Naive B cell (primary cell): ENCODE data around the gene YWHAH. TPM values are rescaled to one million over a fixed set of nuclear protein-coding genes. Genes with fewer than 3 reads are reported as not detected.
"Not testable (repeated sequence)": the region's sequence is repeated elsewhere in the genome, so short reads cannot be mapped to it uniquely, and the experiment has no call there.

Experiments
- ATAC-seq, 2 donors: fragments of 150-1000 bp; cut with Tn5 transposase; 2 replicates each; pipeline ENCODE4 v1.10.0; 2021; ENCODE audit warnings: low read depth in 2 of 2, mild to moderate bottlenecking in 2 of 2, moderate library complexity in 2 of 2
- DNase-seq: peaks from one replicate; pipeline ENCODE4 v3.0.0; 2022
- H3K27ac Mint-ChIP-seq, 6 donors: one replicate each; pipeline ENCODE4 v1.8.0; 2020 to 2022; ENCODE audit warnings: mild to moderate bottlenecking in 6 of 6, mixed read lengths in 6 of 6, moderate library complexity in 5 of 6, inconsistent platforms in 2 of 6
- H3K27me3 Mint-ChIP-seq, 3 donors: one replicate each; pipeline ENCODE4 v1.8.0; 2021 to 2022; ENCODE audit warnings: mixed read lengths in 3 of 3, mild to moderate bottlenecking in 1 of 3
- H3K36me3 Mint-ChIP-seq, 2 donors: one replicate each; pipeline ENCODE4 v1.8.0; 2020 to 2022; ENCODE audit warnings: mixed read lengths in 2 of 2, inconsistent platforms in 1 of 2, mild to moderate bottlenecking in 1 of 2
- H3K4me1 Mint-ChIP-seq, 3 donors: one replicate each; pipeline ENCODE4 v1.8.0; 2020 to 2022; ENCODE audit warnings: mixed read lengths in 3 of 3, inconsistent platforms in 1 of 3, mild to moderate bottlenecking in 1 of 3, moderate library complexity in 1 of 3
- H3K4me3 Mint-ChIP-seq, 8 donors: one replicate each; pipeline ENCODE4 v1.8.0; 2020 to 2022; ENCODE audit warnings: mild to moderate bottlenecking in 8 of 8, mixed read lengths in 8 of 8, moderate library complexity in 8 of 8, inconsistent platforms in 2 of 8
- H3K9me3 Mint-ChIP-seq, 7 donors: one replicate each; pipeline ENCODE4 v1.8.0; 2020 to 2022; ENCODE audit warnings: mixed read lengths in 7 of 7, mild to moderate bottlenecking in 5 of 7, inconsistent platforms in 2 of 7, moderate library complexity in 1 of 7
- polyA plus RNA-seq, 6 donors: library from polyadenylated mRNA; unstranded; fragments of 300-500 nt; fragmentation: Illumina TruSeq; gene quantifications; one replicate each; pipeline ENCODE4 v1.2.3, GENCODE V29; 2021; ENCODE audit warnings: low read depth in 6 of 6

YWHAH gene
- polyA plus RNA-seq, 6 donors from 2014 or later, result 35.2 to 81.0 (median 55.7) TPM

DNA sequence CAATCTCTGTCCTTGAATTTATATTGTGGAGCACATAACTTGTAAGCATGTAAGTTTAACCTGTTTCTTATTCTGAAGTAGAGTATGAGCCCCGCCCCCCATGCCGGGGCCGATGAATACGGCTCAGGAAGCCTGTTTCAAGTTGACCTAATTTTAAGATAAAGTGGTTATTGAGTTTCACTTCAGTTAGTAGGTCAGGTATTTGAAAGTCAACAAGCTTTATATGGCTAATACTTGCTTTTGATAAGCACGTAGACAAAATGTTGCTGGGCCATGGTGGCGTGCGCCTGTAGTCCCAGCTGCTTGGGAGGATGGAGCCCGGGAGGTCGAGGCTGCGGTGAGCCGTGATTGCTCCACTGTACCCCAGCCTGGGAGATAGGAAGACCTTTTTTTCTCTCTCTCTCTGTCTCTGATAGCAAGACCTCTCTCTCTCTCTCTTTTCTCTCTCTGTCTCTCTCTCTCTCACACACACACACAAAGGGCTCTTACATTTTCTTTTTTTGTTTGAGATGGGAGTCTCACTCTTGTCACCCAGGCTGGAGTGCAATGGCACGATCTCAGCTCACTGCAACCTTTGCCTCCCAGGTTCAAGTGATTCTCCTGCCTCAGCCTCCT is 14.4 kb downstream of the YWHAH start:
- Mint-ChIP-seq H3K4me3 (no peak overlapping the region), H3K36me3 (peaks cover 11 to 16% of the 10 kb centered on the region in 2 donors), H3K4me1 (peaks cover 6 to 11% (median 10%) of the 10 kb centered on the region in 3 donors), H3K27me3 (no peaks in the 10 kb centered on the region), H3K27ac (peak overlapping the region in 3 of 6 donors; percentile 28 to 82 (median 43)), H3K9me3 (no peaks in the 10 kb centered on the region)
- DNase-seq, result no peak
- ATAC-seq, result no peak

GRCh38 chr22:31960767-31961166 is 16.4 kb downstream of the YWHAH start:
- Mint-ChIP-seq H3K27ac (no peak overlapping the region), H3K4me1 (no peaks in the 10 kb centered on the region), H3K9me3 (no peaks in the 10 kb centered on the region), H3K4me3 (no peak overlapping the region), H3K27me3 (peaks cover 0 to 5% (median 0%) of the 10 kb centered on the region in 3 donors), H3K36me3 (peaks cover 11 to 14% of the 10 kb centered on the region in 2 donors)
- ATAC-seq (no peak), DNase-seq (no peak)

- DNase-seq (no peak), ATAC-seq (no peak)
- H3K36me3 Mint-ChIP-seq, result peaks cover 0 to 2% of the 10 kb centered on the region in 2 donors
- peak overlapping the region in 2 of 6 donors; percentile 30 to 46 for H3K27ac Mint-ChIP-seq
- H3K9me3 Mint-ChIP-seq, result no peaks in the 10 kb centered on the region
- H3K4me1 Mint-ChIP-seq, result no peaks in the 10 kb centered on the region
- H3K27me3 Mint-ChIP-seq, result peaks cover 0 to 5% (median 0%) of the 10 kb centered on the region in 3 donors
- H3K4me3 Mint-ChIP-seq, result no peak overlapping the region
These were observed 18.2 kb downstream of the YWHAH start for GRCh38 chr22:31962387-31963125.

DNA sequence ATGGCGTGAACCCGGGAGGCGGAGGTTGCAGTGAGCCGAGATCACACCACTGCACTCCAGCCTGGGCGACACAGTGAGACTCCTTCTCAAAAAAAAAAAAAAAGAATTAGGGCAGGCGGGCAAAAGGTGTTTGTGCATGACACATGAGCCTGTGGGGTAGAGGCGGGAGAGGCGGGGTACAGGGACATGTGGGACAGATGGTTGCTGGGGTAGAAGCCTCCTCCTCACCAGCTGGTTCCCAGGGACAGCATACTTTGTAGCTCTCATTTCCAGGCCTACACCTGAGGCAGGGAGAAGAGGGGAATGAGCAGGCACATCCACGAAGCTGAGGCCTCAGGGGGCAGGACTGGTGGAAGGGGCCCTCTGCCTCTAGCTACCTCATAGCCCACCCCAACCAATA is 23.7 kb downstream of the YWHAH start:
- Mint-ChIP-seq H3K9me3 (no peaks in the 10 kb centered on the region), H3K4me3 (no peak overlapping the region), H3K27me3 (peaks cover 0 to 5% (median 0%) of the 10 kb centered on the region in 3 donors), H3K27ac (no peak overlapping the region), H3K4me1 (peaks cover 14 to 20% (median 15%) of the 10 kb centered on the region in 3 donors), H3K36me3 (no peaks in the 10 kb centered on the region)
- ATAC-seq (no peak), DNase-seq (no peak)

DNA sequence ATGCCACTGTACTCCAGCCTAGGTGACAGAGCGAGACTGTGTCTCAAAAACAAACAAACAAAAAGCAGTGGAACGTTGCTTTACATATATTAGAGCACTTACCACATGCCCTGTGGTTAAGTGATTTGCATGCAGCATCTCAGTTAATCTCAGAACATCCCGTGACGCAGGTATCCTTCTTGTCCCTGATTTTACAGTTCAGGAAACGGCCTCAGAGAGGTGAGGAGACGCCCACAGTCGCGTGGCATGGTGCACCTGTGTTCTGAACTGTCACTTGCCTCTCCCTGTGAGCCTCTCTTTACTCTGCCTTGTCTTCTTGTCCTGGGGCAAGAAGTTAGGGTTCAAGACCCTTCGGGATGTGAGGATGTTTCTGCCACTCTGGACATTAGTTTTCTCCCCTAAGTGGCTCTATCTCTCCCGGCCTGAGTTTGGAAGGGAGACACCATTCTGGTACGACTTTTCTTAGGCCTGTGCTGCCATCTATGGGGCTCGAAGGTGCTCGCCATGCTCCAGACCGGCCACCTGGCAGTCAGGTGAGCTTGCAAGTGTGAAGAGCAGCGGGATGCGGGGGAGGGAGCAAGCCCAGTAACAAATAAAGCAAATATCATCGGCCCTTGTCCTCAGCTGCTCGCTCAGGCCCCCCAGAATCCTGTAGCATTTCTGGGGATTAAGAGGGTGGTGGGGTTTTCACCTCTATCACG is 25.6 kb downstream of the YWHAH start:
- Mint-ChIP-seq H3K36me3 (no peaks in the 10 kb centered on the region), H3K4me3 (peak overlapping the region; percentile 78 to 89 (median 82)), H3K27ac (peak overlapping the region in 4 of 6 donors; percentile 33 to 90 (median 87)), H3K27me3 (peaks cover 0 to 3% (median 0%) of the 10 kb centered on the region in 3 donors), H3K9me3 (no peaks in the 10 kb centered on the region), H3K4me1 (peaks cover 14 to 20% (median 15%) of the 10 kb centered on the region in 3 donors)
- DNase-seq (peak; percentile 42), ATAC-seq (peak; percentile 75 to 76)

DNA sequence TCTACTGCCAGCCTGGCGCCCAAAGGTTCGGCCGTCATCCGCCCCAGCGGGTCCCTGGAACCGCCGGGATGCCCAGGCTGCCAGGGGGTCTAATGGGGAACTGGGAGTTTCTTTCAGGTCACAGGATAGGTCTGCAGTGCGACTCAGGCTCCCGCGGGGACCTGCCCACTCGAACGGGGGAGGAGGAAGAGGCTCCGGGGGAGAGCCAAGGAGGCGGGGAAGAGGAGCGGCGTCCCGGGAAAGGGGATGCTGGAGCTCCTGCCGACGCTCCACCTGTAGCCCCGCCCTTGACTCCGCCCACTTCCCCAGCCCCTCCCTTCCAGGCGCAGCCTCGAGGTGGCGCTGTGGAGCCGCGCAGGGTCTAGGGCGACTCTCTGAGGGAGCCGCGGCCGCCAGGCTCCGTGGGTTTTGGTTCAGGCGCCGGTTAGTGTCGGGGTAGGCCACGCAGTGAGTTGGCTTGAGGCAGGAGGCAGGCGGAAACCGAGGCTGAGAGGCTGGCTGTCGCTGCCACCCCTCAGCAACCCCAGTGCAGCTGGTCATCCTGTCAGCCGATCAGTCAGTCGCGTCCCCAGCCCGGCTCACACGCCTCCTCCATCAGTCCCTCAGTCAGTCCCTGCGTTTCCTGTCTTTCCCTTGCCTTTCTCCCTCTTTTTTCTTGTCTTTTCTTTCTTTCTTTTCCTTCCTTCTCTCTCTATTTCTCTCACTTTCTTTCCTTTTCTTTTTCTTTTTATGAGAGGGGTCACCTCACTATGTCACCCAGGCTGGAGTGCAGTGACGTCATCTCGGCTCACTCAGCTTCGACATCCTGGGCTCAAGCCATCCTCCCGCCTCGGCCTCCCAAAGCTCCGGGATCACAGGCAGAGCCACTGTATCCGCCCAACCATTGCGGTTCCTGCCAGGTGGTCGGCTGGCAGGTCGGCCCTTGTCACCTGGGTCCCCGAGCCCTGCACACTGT is 26.4 kb downstream of the YWHAH start:
- Mint-ChIP-seq H3K9me3 (no peaks in the 10 kb centered on the region), H3K27ac (peak overlapping the region in 4 of 6 donors; percentile 86 to 95 (median 89)), H3K4me3 (peak overlapping the region; percentile 78 to 89 (median 82)), H3K4me1 (peaks cover 14 to 20% (median 15%) of the 10 kb centered on the region in 3 donors), H3K36me3 (no peaks in the 10 kb centered on the region), H3K27me3 (no peaks in the 10 kb centered on the region)
- DNase-seq (peak; percentile 76), ATAC-seq (peak; percentile 71 to 81)

GRCh38 chr22:31972180-31972579 is 27.8 kb downstream of the YWHAH start:
- peaks cover 17 to 22% (median 18%) of the 10 kb centered on the region in 3 donors for H3K4me1 Mint-ChIP-seq
- ATAC-seq (no peak), DNase-seq (no peak)
- no peaks in the 10 kb centered on the region for H3K9me3 Mint-ChIP-seq
- no peaks in the 10 kb centered on the region for H3K36me3 Mint-ChIP-seq
- H3K27me3 Mint-ChIP-seq, result no peaks in the 10 kb centered on the region
- H3K27ac Mint-ChIP-seq, result peak overlapping the region in 1 of 6 donors; percentile 63
- H3K4me3 Mint-ChIP-seq, result peak overlapping the region in 4 of 8 donors; percentile 32 to 89 (median 82)

- ATAC-seq (no peak), DNase-seq (no peak)
- Mint-ChIP-seq H3K4me1 (peaks cover 26 to 32% (median 28%) of the 10 kb centered on the region in 3 donors), H3K27ac (peak overlapping the region in 1 of 6 donors; percentile 52), H3K4me3 (no peak overlapping the region), H3K36me3 (no peaks in the 10 kb centered on the region), H3K27me3 (no peaks in the 10 kb centered on the region), H3K9me3 (no peaks in the 10 kb centered on the region)
These were observed 29.4 kb downstream of the YWHAH start for GRCh38 chr22:31973739-31974138.

DNA sequence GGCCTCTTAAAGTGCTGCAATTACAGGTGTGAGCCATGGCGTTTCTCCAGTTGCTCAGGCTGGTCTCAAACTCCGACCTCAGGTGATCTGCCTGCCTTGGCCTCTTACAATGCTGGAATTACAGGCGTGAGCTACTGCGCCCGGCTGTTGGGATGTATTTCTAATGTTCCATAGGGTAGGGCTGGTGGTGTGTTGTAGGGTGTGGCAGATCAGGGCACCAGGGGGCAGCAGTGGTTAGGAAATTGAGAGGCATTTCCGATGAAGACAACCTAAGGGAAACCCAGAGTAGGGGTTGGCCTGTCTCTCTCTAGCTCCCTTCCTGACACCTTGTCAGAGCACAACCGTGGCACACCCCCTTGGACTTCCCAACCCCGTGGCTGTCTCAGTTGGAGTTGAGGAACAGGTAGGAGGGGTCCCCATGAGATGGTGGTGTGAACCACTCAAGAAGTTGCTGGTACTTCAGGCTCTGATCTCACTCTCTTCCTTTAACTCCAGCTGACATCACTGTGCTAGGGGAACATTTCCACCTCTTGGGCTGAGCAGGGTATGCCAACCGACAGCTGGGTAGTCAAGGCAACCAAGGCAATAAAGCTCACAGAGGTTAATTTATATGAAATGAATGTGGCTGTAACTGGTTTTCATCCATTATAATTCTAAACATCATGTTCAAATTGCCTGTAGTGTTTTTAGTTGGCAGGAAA is 33.0 kb downstream of the YWHAH start:
- Mint-ChIP-seq H3K27ac (peak overlapping the region in 1 of 6 donors; percentile 6), H3K9me3 (no peaks in the 10 kb centered on the region), H3K27me3 (no peaks in the 10 kb centered on the region), H3K4me3 (no peak overlapping the region), H3K36me3 (no peaks in the 10 kb centered on the region), H3K4me1 (peaks cover 12 to 13% (median 13%) of the 10 kb centered on the region in 3 donors)
- DNase-seq (peak; percentile 50), ATAC-seq (peak; percentile 89 to 92)

GRCh38 chr22:31977939-31978338 is 33.6 kb downstream of the YWHAH start:
- H3K4me1 Mint-ChIP-seq, result peaks cover 12 to 13% (median 13%) of the 10 kb centered on the region in 3 donors
- peak in 1 of 2 donors; percentile 39 for ATAC-seq
- no peaks in the 10 kb centered on the region for H3K27me3 Mint-ChIP-seq
- peak overlapping the region in 1 of 6 donors; percentile 6 for H3K27ac Mint-ChIP-seq
- H3K9me3 Mint-ChIP-seq, result no peaks in the 10 kb centered on the region
- no peaks in the 10 kb centered on the region for H3K36me3 Mint-ChIP-seq
- DNase-seq, result no peak
- no peak overlapping the region for H3K4me3 Mint-ChIP-seq

- ATAC-seq (no peak), DNase-seq (no peak)
- Mint-ChIP-seq H3K27me3 (no peaks in the 10 kb centered on the region), H3K9me3 (no peaks in the 10 kb centered on the region), H3K4me3 (no peak overlapping the region), H3K27ac (no peak overlapping the region), H3K4me1 (peaks cover 12 to 13% (median 13%) of the 10 kb centered on the region in 3 donors), H3K36me3 (no peaks in the 10 kb centered on the region)
These were observed 36.3 kb downstream of the YWHAH start for GRCh38 chr22:31980628-31981027.

DNA sequence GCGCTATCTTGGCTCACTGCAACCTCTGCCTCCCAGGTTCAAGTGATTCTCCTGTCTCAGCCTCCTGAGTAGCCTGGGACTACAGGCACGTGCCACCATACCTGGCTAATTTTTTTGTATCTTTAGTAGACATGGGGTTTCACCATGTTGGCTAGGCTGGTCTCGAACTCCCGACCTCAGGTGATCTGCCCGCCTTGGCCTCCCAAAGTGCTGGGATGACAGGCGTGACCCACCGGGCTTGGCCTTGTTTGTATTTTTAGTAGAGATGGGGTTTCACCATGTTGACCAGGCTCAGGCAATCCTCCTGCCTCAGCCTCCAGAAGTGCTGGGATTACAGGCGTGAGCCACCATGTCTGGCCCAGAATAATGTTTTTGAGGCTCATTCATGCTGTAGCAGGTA is 37.6 kb downstream of the YWHAH start:
- not testable (repeated sequence) for H3K36me3 Mint-ChIP-seq, ATAC-seq, H3K9me3 Mint-ChIP-seq, H3K4me3 Mint-ChIP-seq, H3K27ac Mint-ChIP-seq, H3K27me3 Mint-ChIP-seq, DNase-seq
- peaks cover 12% of the 10 kb centered on the region in 3 donors for H3K4me1 Mint-ChIP-seq
